ENCODE results near the gene PSIP1.

Gene PSIP1

GRCh38 chr9:15426019-15426418 lies 84.8 kb downstream of the PSIP1 start:
- Histone ChIP-seq H4K20me1 (ENCODE audit: insufficient read depth, low read length, poor library complexity, severe bottlenecking) (peaks cover 76% of the 10 kb centered on the region), H2AFZ (ENCODE audit: low read length) (no peak overlapping the region), H3K36me3 (ENCODE audit: insufficient read depth, low read length) (peaks cover 10% of the 10 kb centered on the region; the same call in 1 of the 2 replicates), H3K9me3 (ENCODE audit: insufficient read depth, low read depth, low read length) (no peaks in the 10 kb centered on the region), H3K4me1 (ENCODE audit: insufficient read depth, low read length, poor library complexity, severe bottlenecking) (peaks cover 67% of the 10 kb centered on the region), H3K4me2 (ENCODE audit: low read depth, low read length, poor library complexity, severe bottlenecking) (peak overlapping the region; percentile 95), H3K27me3 (ENCODE audit: insufficient read depth, low read length, poor library complexity, severe bottlenecking) (no peaks in the 10 kb centered on the region), H3F3A (ENCODE audit: low read depth) (no peaks in the 10 kb centered on the region), H3K79me2 (ENCODE audit: insufficient read depth, low read length) (peaks cover 83% of the 10 kb centered on the region), H3K4me3 (ENCODE audit: low read length, poor library complexity, severe bottlenecking) (peak overlapping the region; percentile 99), H3K9me2 (replicated peaks; ENCODE audit: low read depth, low read length) (no peaks in the 10 kb centered on the region), H3K9ac (ENCODE audit: low read depth, low read length, poor library complexity, severe bottlenecking) (peak overlapping the region; percentile 93)
- TF ChIP-seq EZH2phosphoT487 (IDR thresholded peaks at IDR 0.05; ENCODE audit: borderline replicate concordance): no peak
- TF ChIP-seq, protein P1, sequence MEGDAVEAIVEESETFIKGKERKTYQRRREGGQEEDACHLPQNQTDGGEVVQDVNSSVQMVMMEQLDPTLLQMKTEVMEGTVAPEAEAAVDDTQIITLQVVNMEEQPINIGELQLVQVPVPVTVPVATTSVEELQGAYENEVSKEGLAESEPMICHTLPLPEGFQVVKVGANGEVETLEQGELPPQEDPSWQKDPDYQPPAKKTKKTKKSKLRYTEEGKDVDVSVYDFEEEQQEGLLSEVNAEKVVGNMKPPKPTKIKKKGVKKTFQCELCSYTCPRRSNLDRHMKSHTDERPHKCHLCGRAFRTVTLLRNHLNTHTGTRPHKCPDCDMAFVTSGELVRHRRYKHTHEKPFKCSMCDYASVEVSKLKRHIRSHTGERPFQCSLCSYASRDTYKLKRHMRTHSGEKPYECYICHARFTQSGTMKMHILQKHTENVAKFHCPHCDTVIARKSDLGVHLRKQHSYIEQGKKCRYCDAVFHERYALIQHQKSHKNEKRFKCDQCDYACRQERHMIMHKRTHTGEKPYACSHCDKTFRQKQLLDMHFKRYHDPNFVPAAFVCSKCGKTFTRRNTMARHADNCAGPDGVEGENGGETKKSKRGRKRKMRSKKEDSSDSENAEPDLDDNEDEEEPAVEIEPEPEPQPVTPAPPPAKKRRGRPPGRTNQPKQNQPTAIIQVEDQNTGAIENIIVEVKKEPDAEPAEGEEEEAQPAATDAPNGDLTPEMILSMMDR (conservative IDR thresholded peaks at IDR 0.05; ENCODE audit: low read length): no peak

DNA sequence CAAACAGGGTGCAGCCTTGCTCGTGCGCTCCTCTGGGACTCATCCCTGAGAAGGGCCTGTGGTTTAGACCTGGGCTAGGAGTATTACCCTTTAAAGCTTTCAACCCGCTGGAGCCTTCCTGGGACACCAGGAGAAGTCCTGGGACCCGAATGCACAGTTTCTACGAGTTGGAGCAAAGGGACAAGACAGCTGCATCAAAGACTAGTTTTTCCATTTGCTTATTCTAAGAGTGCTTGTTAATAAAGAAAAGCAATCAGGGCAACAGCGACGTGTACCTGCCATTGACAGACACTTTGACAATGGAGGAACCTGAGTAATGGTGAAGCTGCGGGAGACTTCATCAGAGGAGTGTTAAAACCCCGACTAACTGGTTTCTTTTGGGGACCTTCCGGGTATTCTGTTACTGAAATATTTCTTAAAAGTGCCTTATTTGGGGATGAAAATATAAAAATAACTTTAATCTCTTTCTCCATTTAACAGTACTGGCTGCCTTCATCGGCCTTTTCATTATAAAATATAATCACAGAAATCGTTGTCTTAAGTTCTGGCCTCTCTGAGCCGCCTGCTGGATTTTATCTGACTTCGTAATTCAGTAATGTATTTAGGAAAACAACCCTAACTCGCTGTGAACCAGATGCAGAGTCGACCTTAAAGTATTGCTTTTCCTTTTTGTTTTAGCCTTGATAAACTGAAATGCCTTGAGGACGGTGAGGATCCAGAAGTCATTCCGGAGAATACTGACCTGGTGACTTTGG lies 87.4 kb downstream of the PSIP1 start:
- Histone ChIP-seq H3K9me2 (replicated peaks; ENCODE audit: low read depth, low read length) (no peaks in the 10 kb centered on the region), H3K4me3 (ENCODE audit: low read length, poor library complexity, severe bottlenecking) (peak overlapping the region; percentile 99), H4K20me1 (ENCODE audit: insufficient read depth, low read length, poor library complexity, severe bottlenecking) (peaks cover 56% of the 10 kb centered on the region), H3K27me3 (ENCODE audit: insufficient read depth, low read length, poor library complexity, severe bottlenecking) (no peaks in the 10 kb centered on the region), H3K4me2 (ENCODE audit: low read depth, low read length, poor library complexity, severe bottlenecking) (peak overlapping the region; percentile 95), H3K9ac (ENCODE audit: low read depth, low read length, poor library complexity, severe bottlenecking) (peak overlapping the region; percentile 93), H3K79me2 (ENCODE audit: insufficient read depth, low read length) (peaks cover 57% of the 10 kb centered on the region), H3F3A (ENCODE audit: low read depth) (no peaks in the 10 kb centered on the region), H3K4me1 (ENCODE audit: insufficient read depth, low read length, poor library complexity, severe bottlenecking) (peaks cover 50% of the 10 kb centered on the region), H3K9me3 (ENCODE audit: insufficient read depth, low read depth, low read length) (no peaks in the 10 kb centered on the region), H2AFZ (ENCODE audit: low read length) (peak overlapping the region; percentile 80), H3K36me3 (ENCODE audit: insufficient read depth, low read length) (no peaks in the 10 kb centered on the region)
- TF ChIP-seq, protein P1 (conservative IDR thresholded peaks at IDR 0.05; ENCODE audit: low read length): peak; percentile 33
- no peak for TF ChIP-seq EZH2phosphoT487 (IDR thresholded peaks at IDR 0.05; ENCODE audit: borderline replicate concordance)

- peak within 1 kb of the TSS; percentile 95 for H3K4me2 ChIP-seq (ENCODE audit: low read depth, low read length, poor library complexity, severe bottlenecking)
- H3K9ac ChIP-seq (ENCODE audit: low read depth, low read length, poor library complexity, severe bottlenecking): peak within 1 kb of the TSS; percentile 93
- H3F3A ChIP-seq (ENCODE audit: low read depth): no peaks in the 10 kb centered on the region
- peaks cover 48% of the 10 kb centered on the region for H4K20me1 ChIP-seq (ENCODE audit: insufficient read depth, low read length, poor library complexity, severe bottlenecking)
- no peaks in the 10 kb centered on the region for H3K9me2 ChIP-seq (replicated peaks; ENCODE audit: low read depth, low read length)
- no peak for TF ChIP-seq EZH2phosphoT487 (IDR thresholded peaks at IDR 0.05; ENCODE audit: borderline replicate concordance)
- TF ChIP-seq, protein P1 (conservative IDR thresholded peaks at IDR 0.05; ENCODE audit: low read length): no peak
- H3K4me3 ChIP-seq (ENCODE audit: low read length, poor library complexity, severe bottlenecking): peak within 1 kb of the TSS; percentile 99
- no peaks in the 10 kb centered on the region for H3K9me3 ChIP-seq (ENCODE audit: insufficient read depth, low read depth, low read length)
- peaks cover 46% of the 10 kb centered on the region for H3K4me1 ChIP-seq (ENCODE audit: insufficient read depth, low read length, poor library complexity, severe bottlenecking)
- H3K79me2 ChIP-seq (ENCODE audit: insufficient read depth, low read length): peaks cover 49% of the 10 kb centered on the region
- H3K27me3 ChIP-seq (ENCODE audit: insufficient read depth, low read length, poor library complexity, severe bottlenecking): no peaks in the 10 kb centered on the region
- H2AFZ ChIP-seq (ENCODE audit: low read length): peak within 1 kb of the TSS; percentile 80
- H3K36me3 ChIP-seq (ENCODE audit: insufficient read depth, low read length): no peaks in the 10 kb centered on the region
Observed at GRCh38 chr9:15422372-15423230, 88.2 kb downstream of the PSIP1 start, which contains the start of gene SNAPC3. Gene SNAPC3, plus strand, starts transcription at chr9:15422876. Its CDS starts 4 bp downstream, at chr9:15422880.

Measured in Loucy (cell line).